IPS-15b (cell line): ENCODE results near the gene NADSYN1.

Experiments
- H3K27me3 ChIP-seq: one replicate; pipeline ENCODE4 v1.6.1; 2013; ENCODE audit warnings: low read length; ENCODE audit not compliant: control insufficient read depth, insufficient read depth
- H3K36me3 ChIP-seq: one replicate; pipeline ENCODE4 v1.6.1; 2013; ENCODE audit warnings: low read length; ENCODE audit not compliant: control insufficient read depth, insufficient read depth
- H3K4me1 ChIP-seq: one replicate; pipeline ENCODE4 v1.6.1; 2013; ENCODE audit warnings: mild to moderate bottlenecking, low read length; ENCODE audit not compliant: control insufficient read depth, insufficient read depth
- H3K4me3 ChIP-seq: one replicate; pipeline ENCODE4 v1.5.1; 2013; ENCODE audit warnings: low read depth, low read length
- H3K9ac ChIP-seq: one replicate; pipeline ENCODE4 v1.6.1; 2013; ENCODE audit warnings: low read depth, mild to moderate bottlenecking, low read length
- H3K9me3 ChIP-seq: one replicate; pipeline ENCODE4 v1.6.1; 2013; ENCODE audit warnings: mild to moderate bottlenecking, low read length; ENCODE audit not compliant: control insufficient read depth, insufficient read depth

Gene NADSYN1

DNA sequence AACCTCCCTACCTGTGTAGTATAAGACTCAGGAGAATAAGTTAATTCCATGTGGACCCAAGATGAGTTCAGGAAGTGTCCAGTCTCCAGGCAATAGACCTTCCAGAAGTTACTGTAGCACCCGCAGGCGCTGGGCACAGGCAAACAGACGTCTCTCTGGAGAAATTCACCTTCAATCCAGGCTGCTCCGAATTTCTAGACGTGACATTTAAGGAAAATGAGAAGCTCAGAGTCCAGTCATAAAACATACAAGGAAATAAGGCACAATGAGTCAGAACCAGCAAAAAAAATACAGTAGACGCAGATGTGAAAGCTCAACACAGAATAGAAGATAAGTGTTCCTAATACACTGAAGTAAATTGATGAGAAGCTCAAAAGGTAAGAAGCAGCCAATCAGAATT is 14.2 kb downstream of the NADSYN1 start:
- no peaks in the 10 kb centered on the region for H3K27me3 ChIP-seq
- H3K4me3 ChIP-seq: no peak overlapping the region
- peaks cover 3% of the 10 kb centered on the region for H3K9me3 ChIP-seq

DNA sequence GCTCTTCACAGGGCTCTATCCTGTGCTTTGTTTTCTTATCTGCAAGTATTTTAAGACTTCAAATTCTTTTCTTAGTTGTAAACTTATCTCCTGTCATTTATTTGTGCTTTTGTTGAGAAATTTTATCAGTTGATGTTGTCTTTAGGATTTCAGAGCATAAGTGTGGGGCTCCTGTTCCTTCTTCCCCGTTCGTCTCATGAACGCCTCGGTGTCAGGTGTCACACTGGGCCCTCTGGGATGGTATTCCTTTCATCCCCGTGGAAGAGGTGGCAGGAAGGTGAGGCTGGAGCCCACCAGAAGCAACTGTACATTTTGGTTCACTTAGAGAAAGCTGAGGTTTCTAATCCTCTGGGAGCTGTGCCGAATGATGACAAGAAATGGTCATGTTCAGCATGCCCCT is 17.9 kb downstream of the NADSYN1 start:
- peaks cover 13% of the 10 kb centered on the region for H3K36me3 ChIP-seq
- no peaks in the 10 kb centered on the region for H3K4me1 ChIP-seq
- no peaks in the 10 kb centered on the region for H3K27me3 ChIP-seq
- H3K9ac ChIP-seq: no peak overlapping the region
- H3K4me3 ChIP-seq: no peak overlapping the region
- H3K9me3 ChIP-seq: peaks cover 3% of the 10 kb centered on the region

More for the DNA sequence above, 14.2 kb downstream of the NADSYN1 start:
- H3K36me3 ChIP-seq: no peaks in the 10 kb centered on the region
- H3K4me1 ChIP-seq: no peaks in the 10 kb centered on the region
- no peak overlapping the region for H3K9ac ChIP-seq

DNA sequence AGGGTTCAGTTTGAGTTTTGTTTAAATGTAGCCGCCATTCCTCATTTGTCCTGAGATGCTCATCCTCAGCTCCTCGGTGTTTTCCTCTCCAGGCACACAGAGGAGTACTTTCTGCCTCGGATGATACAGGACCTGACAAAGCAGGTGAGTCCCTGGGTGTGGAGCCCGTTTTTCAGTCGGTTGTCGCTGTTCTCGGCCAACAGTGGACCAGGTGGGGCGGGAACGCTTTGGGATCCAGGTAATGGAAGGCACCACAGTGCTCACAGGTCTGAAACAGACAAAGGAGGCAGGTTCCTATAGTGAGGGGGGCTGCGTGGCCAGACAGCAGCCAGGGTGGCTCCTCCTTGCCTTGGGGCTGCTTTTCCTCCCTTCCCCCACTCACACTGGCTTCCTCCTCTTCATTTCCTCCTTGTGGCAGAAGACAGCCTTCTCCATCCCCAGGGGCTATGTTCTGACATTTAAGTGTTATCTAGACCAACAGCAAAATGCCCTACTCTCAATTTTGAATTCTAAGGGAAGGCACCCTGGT is 19.4 kb downstream of the NADSYN1 start:
- peaks cover 1% of the 10 kb centered on the region for H3K4me1 ChIP-seq
- peaks cover 3% of the 10 kb centered on the region for H3K9me3 ChIP-seq
- no peaks in the 10 kb centered on the region for H3K27me3 ChIP-seq
- no peak overlapping the region for H3K4me3 ChIP-seq
- H3K9ac ChIP-seq: no peak overlapping the region
- H3K36me3 ChIP-seq: peaks cover 19% of the 10 kb centered on the region

DNA sequence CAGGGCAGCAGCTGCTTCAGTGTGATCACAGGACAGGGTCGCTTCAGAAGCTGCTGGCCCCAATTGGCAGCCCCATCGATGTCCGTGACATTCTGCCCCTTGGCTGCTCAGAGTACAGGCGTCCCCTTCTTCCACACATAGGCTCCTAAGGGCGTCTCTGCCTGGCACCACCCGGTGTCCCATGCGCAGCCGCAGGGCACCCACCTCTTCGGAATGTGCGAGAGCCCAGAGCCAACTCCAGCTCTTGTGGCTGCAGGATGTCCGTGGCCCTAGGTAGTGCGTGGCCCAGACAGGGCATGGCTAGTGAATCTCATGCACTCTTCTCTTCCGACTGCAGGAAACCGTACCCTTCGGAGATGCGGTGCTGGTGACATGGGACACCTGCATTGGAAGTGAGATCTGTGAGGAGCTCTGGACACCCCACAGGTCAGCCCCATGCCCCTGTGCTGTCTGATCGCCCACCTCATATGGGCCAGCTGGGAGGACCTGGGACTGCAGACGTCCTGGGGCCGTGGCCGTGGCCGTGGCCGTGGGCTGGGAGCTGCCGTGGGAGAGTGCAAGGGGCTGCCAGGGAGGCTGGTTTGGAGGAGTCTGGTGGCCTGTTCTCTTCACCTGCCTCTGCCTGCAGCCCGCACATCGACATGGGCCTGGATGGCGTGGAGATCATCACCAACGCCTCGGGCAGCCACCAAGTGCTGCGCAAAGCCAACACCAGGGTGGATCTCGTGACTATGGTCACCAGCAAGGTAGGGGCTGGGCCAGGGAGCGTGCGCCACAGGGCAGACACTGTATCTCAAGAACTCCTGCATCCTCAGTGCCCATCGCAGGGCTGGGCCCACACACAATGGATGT is 20.2 kb downstream of the NADSYN1 start:
- Histone ChIP-seq H3K27me3 (no peaks in the 10 kb centered on the region), H3K4me1 (peaks cover 3% of the 10 kb centered on the region), H3K36me3 (peaks cover 19% of the 10 kb centered on the region), H3K4me3 (no peak overlapping the region), H3K9me3 (no peaks in the 10 kb centered on the region), H3K9ac (no peak overlapping the region)

DNA sequence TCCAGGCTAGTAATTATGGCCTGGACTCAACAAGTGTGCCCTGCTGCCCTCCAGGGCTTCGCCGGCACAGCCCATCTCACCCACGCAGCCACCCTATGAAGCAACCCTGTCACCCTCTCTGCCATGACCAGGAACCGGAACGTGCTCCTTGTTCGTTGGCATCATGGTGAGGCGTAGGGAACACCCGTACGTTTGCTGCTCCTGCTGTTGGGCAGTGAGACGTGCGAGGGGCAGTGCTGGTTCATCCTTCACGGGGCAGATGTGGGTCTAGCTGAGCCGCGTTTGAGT is 20.7 kb downstream of the NADSYN1 start:
- H3K27me3 ChIP-seq: no peaks in the 10 kb centered on the region
- H3K4me3 ChIP-seq: no peak overlapping the region
- peaks cover 22% of the 10 kb centered on the region for H3K36me3 ChIP-seq
- H3K9me3 ChIP-seq: no peaks in the 10 kb centered on the region
- H3K4me1 ChIP-seq: peaks cover 3% of the 10 kb centered on the region
- no peak overlapping the region for H3K9ac ChIP-seq

DNA sequence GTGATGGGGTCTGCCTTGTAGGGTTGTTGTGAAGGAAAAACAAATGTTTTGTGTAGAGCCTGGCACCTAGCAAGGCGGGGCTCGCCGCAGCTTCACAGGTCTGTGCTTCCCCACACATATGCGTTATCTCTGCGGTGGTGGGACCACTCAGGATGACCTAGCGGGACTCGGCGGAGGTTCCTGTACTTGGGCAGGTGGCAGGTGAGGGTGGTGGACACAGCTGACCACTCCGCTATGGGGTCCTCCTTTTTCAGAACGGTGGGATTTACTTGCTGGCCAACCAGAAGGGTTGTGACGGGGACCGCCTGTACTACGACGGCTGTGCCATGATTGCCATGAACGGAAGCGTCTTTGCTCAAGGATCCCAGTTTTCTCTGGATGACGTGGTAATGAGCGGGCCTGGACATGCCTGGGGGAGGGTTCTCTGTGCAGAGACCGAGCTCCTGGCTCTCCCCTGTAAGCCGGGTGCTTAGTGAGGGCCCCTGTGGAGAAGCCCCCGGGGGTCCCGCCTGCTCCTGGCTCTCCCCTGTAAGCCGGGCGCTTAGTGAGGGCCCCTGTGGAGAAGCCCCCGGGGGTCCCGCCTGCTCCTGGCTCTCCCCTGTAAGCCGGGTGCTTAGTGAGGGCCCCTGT is 21.3 kb downstream of the NADSYN1 start:
- H3K36me3 ChIP-seq: peaks cover 22% of the 10 kb centered on the region
- H3K27me3 ChIP-seq: no peaks in the 10 kb centered on the region
- H3K4me3 ChIP-seq: no peak overlapping the region
- H3K9me3 ChIP-seq: no peaks in the 10 kb centered on the region
- H3K9ac ChIP-seq: no peak overlapping the region
- peaks cover 3% of the 10 kb centered on the region for H3K4me1 ChIP-seq

DNA sequence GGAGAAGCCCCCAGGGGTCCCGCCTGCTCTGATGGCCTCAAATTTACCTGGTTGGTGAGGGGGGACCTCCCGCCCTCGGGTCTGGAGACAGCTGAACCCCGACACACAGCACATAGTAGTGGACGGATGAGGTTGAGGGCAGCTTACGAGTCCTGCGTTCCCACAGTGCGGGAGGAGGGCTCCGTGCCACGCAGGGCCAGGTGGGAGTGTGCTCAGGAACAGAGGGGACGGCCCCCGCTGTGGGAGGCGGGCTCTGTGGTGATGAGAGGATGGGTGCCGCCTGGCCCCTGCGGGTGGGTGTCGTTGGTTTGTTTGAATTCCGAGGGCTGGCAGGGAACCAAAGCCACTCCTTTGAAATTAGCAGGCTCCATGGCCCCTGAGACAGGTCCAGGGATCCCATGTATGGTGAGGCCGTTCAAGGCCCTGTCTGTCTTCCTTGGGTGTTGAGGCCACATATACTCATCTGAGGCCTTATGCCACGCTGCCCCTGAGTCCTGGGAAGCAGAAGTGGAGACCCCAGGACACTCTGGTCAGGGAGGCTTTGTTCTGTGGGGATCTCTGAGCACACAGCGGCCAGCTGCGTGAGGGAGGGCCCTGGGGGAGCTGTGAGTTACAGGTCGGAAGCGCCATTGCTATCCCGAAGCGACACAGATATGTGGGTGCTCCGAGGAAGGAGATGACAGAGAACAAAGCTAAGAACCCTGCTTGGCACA is 21.9 kb downstream of the NADSYN1 start:
- H3K4me1 ChIP-seq: peaks cover 3% of the 10 kb centered on the region
- H3K27me3 ChIP-seq: no peaks in the 10 kb centered on the region
- no peak overlapping the region for H3K4me3 ChIP-seq
- no peak overlapping the region for H3K9ac ChIP-seq
- no peaks in the 10 kb centered on the region for H3K9me3 ChIP-seq
- peaks cover 25% of the 10 kb centered on the region for H3K36me3 ChIP-seq

DNA sequence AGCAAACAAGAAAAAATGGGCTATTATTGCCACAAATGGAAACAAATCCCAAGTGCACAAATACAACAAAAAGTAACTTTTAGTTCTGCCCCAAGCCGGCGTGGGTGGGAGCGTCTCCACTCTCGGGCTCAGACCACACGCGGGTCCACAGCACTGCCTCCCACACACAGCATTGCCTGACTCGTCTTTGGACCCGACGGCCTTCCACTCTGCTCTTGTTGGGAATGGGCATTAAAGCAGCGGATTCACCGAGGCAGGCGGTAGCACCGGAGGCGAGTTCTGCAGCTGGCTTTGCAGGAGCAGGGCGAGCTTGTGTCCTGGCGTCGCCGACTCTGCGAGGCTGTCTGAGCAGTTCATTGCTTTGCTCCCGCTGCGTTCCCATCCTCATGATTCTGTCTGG is 23.0 kb downstream of the NADSYN1 start:
- Histone ChIP-seq H3K4me1 (peaks cover 3% of the 10 kb centered on the region), H3K36me3 (peaks cover 25% of the 10 kb centered on the region), H3K9me3 (no peaks in the 10 kb centered on the region), H3K9ac (no peak overlapping the region), H3K4me3 (no peak overlapping the region), H3K27me3 (no peaks in the 10 kb centered on the region)

DNA sequence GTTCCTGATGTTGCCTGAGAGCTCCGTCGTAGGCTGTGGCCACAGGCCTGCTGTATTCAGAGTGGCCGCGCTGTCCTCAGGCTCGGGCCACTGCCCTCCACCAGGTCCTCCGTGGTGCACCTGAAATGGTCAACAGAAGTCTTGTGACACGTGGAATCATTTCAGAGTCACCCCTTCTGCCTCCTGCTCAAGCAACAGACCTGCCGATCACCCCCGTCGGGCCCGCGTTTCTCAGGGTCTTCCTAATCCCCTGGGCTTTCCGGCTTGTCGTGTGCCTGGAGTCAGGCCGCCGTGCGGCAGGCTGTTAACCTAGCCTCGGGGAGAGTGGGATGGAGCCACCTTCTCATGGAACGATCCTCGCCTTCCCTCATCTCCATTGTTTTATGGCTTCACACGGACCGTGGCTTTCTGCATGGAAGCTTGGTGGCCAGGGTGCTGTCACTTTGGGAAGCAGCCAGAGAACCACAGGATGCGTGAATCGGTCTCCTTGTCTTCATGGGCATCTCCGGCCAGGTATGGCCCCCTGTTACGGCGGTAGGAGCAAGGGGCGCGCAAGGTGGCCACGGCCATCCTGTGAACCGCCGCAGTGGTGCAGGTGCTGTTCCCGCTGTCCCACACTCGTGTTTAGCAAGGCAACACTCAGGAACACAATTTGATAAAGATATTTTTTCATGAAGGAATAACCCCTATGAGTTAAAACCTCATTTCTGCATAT is 24.1 kb downstream of the NADSYN1 start:
- Histone ChIP-seq H3K27me3 (no peaks in the 10 kb centered on the region), H3K9me3 (no peaks in the 10 kb centered on the region), H3K4me3 (no peak overlapping the region), H3K4me1 (peaks cover 3% of the 10 kb centered on the region), H3K9ac (no peak overlapping the region), H3K36me3 (peaks cover 25% of the 10 kb centered on the region)

DNA sequence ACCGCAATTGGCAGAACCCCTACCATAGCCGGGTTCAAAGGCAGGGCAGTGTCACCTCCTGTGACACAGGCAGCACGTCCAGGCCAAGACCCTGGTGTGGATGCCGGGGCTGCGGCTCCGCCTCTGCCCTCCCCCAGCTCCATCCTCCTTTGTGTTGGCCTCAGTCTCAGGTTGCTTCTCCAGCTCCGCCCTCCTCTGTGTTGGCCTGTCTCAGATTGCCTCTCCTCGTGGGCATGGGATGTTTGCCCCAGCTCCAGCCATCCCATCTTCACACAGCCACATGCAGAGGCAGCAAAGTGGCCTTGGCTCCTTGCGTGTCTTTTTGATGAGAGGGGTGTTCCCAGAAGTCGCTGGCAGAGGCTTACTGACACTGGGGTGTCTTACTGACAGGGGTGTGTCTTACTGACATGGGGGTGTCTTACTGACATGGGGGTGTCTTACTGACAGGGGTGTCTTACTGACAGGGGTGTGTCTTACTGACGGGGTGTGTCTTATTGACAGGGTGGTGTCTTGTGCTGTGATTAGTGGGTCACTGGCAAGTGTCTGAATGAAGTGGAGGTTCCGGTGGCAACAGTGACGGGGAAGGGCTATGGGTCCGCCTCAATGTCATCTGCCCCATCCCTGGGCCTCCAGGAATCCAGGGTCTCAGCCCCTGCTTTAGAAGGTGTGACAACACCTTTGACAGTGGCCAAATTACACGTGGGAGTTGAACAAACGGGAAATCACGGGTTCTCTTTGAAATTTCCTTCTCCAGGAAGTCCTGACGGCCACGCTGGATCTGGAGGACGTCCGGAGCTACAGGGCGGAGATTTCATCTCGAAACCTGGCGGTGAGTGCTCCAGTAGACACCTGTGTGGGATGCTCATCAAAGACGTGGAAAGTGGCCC is 24.9 kb downstream of the NADSYN1 start:
- Histone ChIP-seq H3K36me3 (peaks cover 25% of the 10 kb centered on the region), H3K27me3 (no peaks in the 10 kb centered on the region), H3K9me3 (no peaks in the 10 kb centered on the region), H3K4me1 (peaks cover 3% of the 10 kb centered on the region), H3K9ac (no peak overlapping the region), H3K4me3 (no peak overlapping the region)

DNA sequence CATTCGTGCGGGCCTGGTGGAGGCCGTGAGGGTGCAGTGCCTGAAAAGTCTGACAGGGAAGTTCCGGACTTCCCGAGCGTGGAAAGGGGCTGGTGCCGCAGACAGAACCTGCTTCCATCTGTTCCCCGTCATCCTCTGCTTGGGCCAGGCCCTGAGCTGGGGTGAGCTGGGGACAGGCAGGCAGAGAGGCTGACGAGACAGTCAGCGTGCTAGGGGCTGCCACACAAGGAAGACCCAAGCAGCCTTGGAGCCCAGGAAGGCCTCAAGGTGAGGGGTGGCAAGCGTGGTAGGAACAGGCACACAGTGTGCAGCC is 25.5 kb downstream of the NADSYN1 start:
- Histone ChIP-seq H3K4me3 (no peak overlapping the region), H3K36me3 (peaks cover 20% of the 10 kb centered on the region), H3K27me3 (no peaks in the 10 kb centered on the region), H3K4me1 (peaks cover 3% of the 10 kb centered on the region), H3K9ac (no peak overlapping the region), H3K9me3 (no peaks in the 10 kb centered on the region)
